HG02981 (cell line): ENCODE data around the gene LRRC27.
A peak's percentile ranks its signal among the peaks of the same experiment; 100 is the strongest.
"Not testable (repeated sequence)": the region's sequence is repeated elsewhere in the genome, so short reads cannot be mapped to it uniquely, and the experiment has no call there.

Experiments used
- ATAC-seq: cut with Tn5 transposase; IDR thresholded peaks from one replicate; pipeline ENCODE4 v1.9.1; 2021; ENCODE audit warnings: mild to moderate bottlenecking, moderate library complexity; ENCODE audit not compliant: unreplicated experiment

LRRC27 gene

GRCh38 chr10:132313865-132314264 lies 18.1 kb upstream of the LRRC27 start:
- ATAC-seq, result no peak

GRCh38 chr10:132314336-132314735 lies 17.7 kb upstream of the LRRC27 start:
- no peak for ATAC-seq

GRCh38 chr10:132314881-132315280 lies 17.1 kb upstream of the LRRC27 start:
- ATAC-seq, result not testable (repeated sequence)

GRCh38 chr10:132316133-132316532 lies 15.9 kb upstream of the LRRC27 start:
- no peak for ATAC-seq

- not testable (repeated sequence) for ATAC-seq
Measured at GRCh38 chr10:132317477-132317876, 14.5 kb upstream of the LRRC27 start.

GRCh38 chr10:132319853-132320653 lies 11.9 kb upstream of the LRRC27 start:
- peak; percentile 99 for ATAC-seq

- no peak for ATAC-seq
Measured at GRCh38 chr10:132320654-132321469, 11.1 kb upstream of the LRRC27 start.

GRCh38 chr10:132321726-132322125 lies 10.3 kb upstream of the LRRC27 start:
- no peak for ATAC-seq

- ATAC-seq, result no peak
Measured at GRCh38 chr10:132322586-132323048, 9.4 kb upstream of the LRRC27 start.

- no peak for ATAC-seq
Measured at GRCh38 chr10:132324186-132324585, 7.8 kb upstream of the LRRC27 start.

GRCh38 chr10:132326344-132326889 lies 5.6 kb upstream of the LRRC27 start:
- no peak for ATAC-seq

- no peak for ATAC-seq
Measured at GRCh38 chr10:132326925-132327324, 5.1 kb upstream of the LRRC27 start.

GRCh38 chr10:132328106-132328505 lies 3.9 kb upstream of the LRRC27 start:
- no peak for ATAC-seq

GRCh38 chr10:132328738-132329137 lies 3.3 kb upstream of the LRRC27 start:
- ATAC-seq, result no peak

GRCh38 chr10:132329565-132330485 lies 2.2 kb upstream of the LRRC27 start:
- ATAC-seq, result no peak

GRCh38 chr10:132330486-132330833 lies 1.5 kb upstream of the LRRC27 start:
- no peak for ATAC-seq

GRCh38 chr10:132332433-132332754 lies 401 bp downstream of the LRRC27 start:
- peak; percentile 32 for ATAC-seq

- ATAC-seq, result no peak
Measured at GRCh38 chr10:132333386-132333785, 1.4 kb downstream of the LRRC27 start.

GRCh38 chr10:132334631-132335188 lies 2.7 kb downstream of the LRRC27 start:
- ATAC-seq, result no peak
